GM19193 (cell line): ENCODE data around the gene SUPT4H1.

Source experiments
- POLR2A ChIP-seq: IDR thresholded peaks from 4 replicates; pipeline ENCODE4 v1.6.1; 2011; ENCODE audit not compliant: insufficient read depth, insufficient read length; ENCODE audit errors: extremely low read depth

Gene SUPT4H1

GRCh38 chr17:58302919-58303585 lies 48.9 kb downstream of the SUPT4H1 start:
- TF ChIP-seq POLR2A, result no peak

GRCh38 chr17:58302171-58302918 lies 49.7 kb downstream of the SUPT4H1 start:
- TF ChIP-seq POLR2A, result no peak

- no peak for TF ChIP-seq POLR2A
These were observed 50.4 kb downstream of the SUPT4H1 start for GRCh38 chr17:58301504-58302150.

GRCh38 chr17:58300336-58300735 lies 51.7 kb downstream of the SUPT4H1 start:
- no peak for TF ChIP-seq POLR2A
